GM12864 (cell line): ENCODE results near the gene TMEM61.
"Not testable (repeated sequence)": the region's sequence is repeated elsewhere in the genome, so short reads cannot be mapped to it uniquely, and the experiment has no call there.

ENCODE experiments used
- DNase-seq: peaks from one replicate; pipeline ENCODE4 v3.0.0-alpha.2; 2011; ENCODE audit warnings: low read depth
- H3K4me3 ChIP-seq: 2 replicates; pipeline ENCODE4 v1.5.1; 2011; ENCODE audit warnings: mild to moderate bottlenecking, low read depth, low read length, control low read depth
- CTCF ChIP-seq: IDR thresholded peaks from 2 replicates; pipeline ENCODE4 v1.5.1; 2011; ENCODE audit warnings: low read depth, mild to moderate bottlenecking, moderate library complexity, low read length, control low read depth, inconsistent platforms; ENCODE audit errors: missing control alignments

TMEM61 gene

GRCh38 chr1:55021942-55022546 lies 41.6 kb downstream of the TMEM61 start:
- TF ChIP-seq CTCF: peak; percentile 97
- peak; percentile 5 for DNase-seq
- H3K4me3 ChIP-seq: no peak overlapping the region

GRCh38 chr1:55024163-55024562 lies 43.7 kb downstream of the TMEM61 start:
- not testable (repeated sequence) for H3K4me3 ChIP-seq, DNase-seq

GRCh38 chr1:55026682-55027081 lies 46.3 kb downstream of the TMEM61 start:
- H3K4me3 ChIP-seq, DNase-seq: not testable (repeated sequence)

- not testable (repeated sequence) for DNase-seq
Observed at GRCh38 chr1:55031098-55031497, 50.7 kb downstream of the TMEM61 start.

GRCh38 chr1:55033265-55033614 lies 52.8 kb downstream of the TMEM61 start:
- DNase-seq: no peak
- no peak overlapping the region for H3K4me3 ChIP-seq
- no peak for TF ChIP-seq CTCF

More at GRCh38 chr1:55031098-55031497, 50.7 kb downstream of the TMEM61 start:
- not testable (repeated sequence) for H3K4me3 ChIP-seq

- H3K4me3 ChIP-seq: no peak overlapping the region
- no peak for TF ChIP-seq CTCF
- no peak for DNase-seq
Observed at GRCh38 chr1:55034476-55035133, 54.2 kb downstream of the TMEM61 start.

- DNase-seq: no peak
- peak; percentile 4 for TF ChIP-seq CTCF
- no peak overlapping the region for H3K4me3 ChIP-seq
Observed at GRCh38 chr1:55035904-55036303, 55.5 kb downstream of the TMEM61 start.

GRCh38 chr1:55037733-55038551 lies 57.5 kb downstream of the TMEM61 start:
- H3K4me3 ChIP-seq: no peak overlapping the region
- TF ChIP-seq CTCF: no peak
- no peak for DNase-seq
